Thyroid gland (tissue), 4 donors: ENCODE measurements around the gene NISCH. TPM values are rescaled to one million over a fixed set of nuclear protein-coding genes. Genes with fewer than 3 reads are reported as not detected.

Experiments
- DNase-seq, 2 donors: peaks; one replicate each; pipeline ENCODE4 v3.0.0-alpha.2; 2019
- H3K27ac ChIP-seq, 3 donors: fragments of 200-600 bp; sonication (generic); 1 replicate in 2 of 3; 2 replicates in 1 of 3; pipeline ENCODE4 v1.5.1; 2016 to 2019; ENCODE audit warnings: mild to moderate bottlenecking in 1 of 3, moderate library complexity in 1 of 3
- H3K27me3 ChIP-seq: fragments of 200-600 bp; sonication (generic); one replicate; pipeline ENCODE4 v1.5.1; 2019
- H3K36me3 ChIP-seq, 2 donors: fragments of 200-600 bp; sonication (generic); one replicate each; pipeline ENCODE4 v1.5.1; 2016 to 2019
- H3K4me1 ChIP-seq, 2 donors: fragments of 200-600 bp; sonication (generic); one replicate each; pipeline ENCODE4 v1.5.1; 2017 to 2019
- H3K4me3 ChIP-seq, 3 donors: fragments of 200-600 bp; sonication (generic); replicated peaks in 1 of 3; 1 replicate in 2 of 3; 2 replicates in 1 of 3; pipeline ENCODE4 v1.5.1; 2016; ENCODE audit warnings: mild to moderate bottlenecking in 1 of 3
- H3K9me3 ChIP-seq: fragments of 200-600 bp; sonication (generic); one replicate; pipeline ENCODE4 v1.5.1; 2017
- POLR2A ChIP-seq, 2 donors: fragments of 450-650 bp; IDR thresholded peaks; one replicate each; pipeline ENCODE4 v1.6.1; 2017; ENCODE audit warnings: antibody characterized with exemption in 2 of 2, mild to moderate bottlenecking in 2 of 2, moderate library complexity in 1 of 2
- WGBS, 2 donors: methylation state at CpG; one replicate each; pipeline ENCODE4 v1.1.5; 2017; 5-methylcytosine and 5-hydroxymethylcytosine counted together
- intact Hi-C: fragments of 100-400 bp; cut with DNase I; formaldehyde crosslinking; loops from one replicate; pipeline ENCODE4 v1.15.1; 2023
- total RNA-seq, 4 donors: library from RNA; depleted of rRNA; stranded (reverse); fragments of >200 nt; gene quantifications; one replicate each; pipeline ENCODE4 v1.2.3, GENCODE V29; 2016
- TF ChIP-seq, protein P1 (sequence below), 6 experiments: fragments of 200-600 bp in 3 of 6; fragments of 450-650 bp in 3 of 6; sonication (generic) in 3 of 6; IDR thresholded peaks; one replicate each; pipeline ENCODE4 v1.5.1; 2016 to 2019; ENCODE audit warnings: antibody characterized with exemption in 6 of 6, mild to moderate bottlenecking in 2 of 6, inconsistent platforms in 1 of 6, moderate library complexity in 1 of 6

The NISCH gene
- total RNA-seq, 4 donors from 2014 or later, result 71.8 to 88.2 (median 86.2) TPM

- TF ChIP-seq POLR2A (IDR thresholded peaks at IDR 0.05), result no peak
- TF ChIP-seq, protein P1, sequence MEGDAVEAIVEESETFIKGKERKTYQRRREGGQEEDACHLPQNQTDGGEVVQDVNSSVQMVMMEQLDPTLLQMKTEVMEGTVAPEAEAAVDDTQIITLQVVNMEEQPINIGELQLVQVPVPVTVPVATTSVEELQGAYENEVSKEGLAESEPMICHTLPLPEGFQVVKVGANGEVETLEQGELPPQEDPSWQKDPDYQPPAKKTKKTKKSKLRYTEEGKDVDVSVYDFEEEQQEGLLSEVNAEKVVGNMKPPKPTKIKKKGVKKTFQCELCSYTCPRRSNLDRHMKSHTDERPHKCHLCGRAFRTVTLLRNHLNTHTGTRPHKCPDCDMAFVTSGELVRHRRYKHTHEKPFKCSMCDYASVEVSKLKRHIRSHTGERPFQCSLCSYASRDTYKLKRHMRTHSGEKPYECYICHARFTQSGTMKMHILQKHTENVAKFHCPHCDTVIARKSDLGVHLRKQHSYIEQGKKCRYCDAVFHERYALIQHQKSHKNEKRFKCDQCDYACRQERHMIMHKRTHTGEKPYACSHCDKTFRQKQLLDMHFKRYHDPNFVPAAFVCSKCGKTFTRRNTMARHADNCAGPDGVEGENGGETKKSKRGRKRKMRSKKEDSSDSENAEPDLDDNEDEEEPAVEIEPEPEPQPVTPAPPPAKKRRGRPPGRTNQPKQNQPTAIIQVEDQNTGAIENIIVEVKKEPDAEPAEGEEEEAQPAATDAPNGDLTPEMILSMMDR (IDR thresholded peaks at IDR 0.05), result no peak
- no peaks in the 10 kb centered on the region for H3K27me3 ChIP-seq
- no peaks in the 10 kb centered on the region for H3K9me3 ChIP-seq
- 94 to 96% methylated on average over 13 to 14 of the region's 14 CpGs for WGBS, 2 donors
- no peak overlapping the region for H3K4me3 ChIP-seq
- DNase-seq, result no peak
- H3K36me3 ChIP-seq, result peaks cover 16 to 22% of the 10 kb centered on the region in 2 donors
- no peak overlapping the region for H3K27ac ChIP-seq
- intact Hi-C loops, result loop anchor here (5.0 to 10.0 kb wide), 2 partner anchors 73 to 226 kb away; partner anchors contain the start of genes GNL3, NT5DC2 and PBRM1
- H3K4me1 ChIP-seq, result peaks cover 24 to 27% of the 10 kb centered on the region in 2 donors
Measured at GRCh38 chr3:52458770-52459545, 3.6 kb downstream of the NISCH start.

- intact Hi-C loops, result no loop called here
- WGBS, 2 donors, result 76 to 84% methylated on average over 6 of the region's 6 CpGs
- TF ChIP-seq POLR2A (IDR thresholded peaks at IDR 0.05), result no peak
- TF ChIP-seq, protein P1 (IDR thresholded peaks at IDR 0.05), result no peak
- peaks cover 4 to 6% of the 10 kb centered on the region in 2 donors for H3K4me1 ChIP-seq
- no peaks in the 10 kb centered on the region for H3K27me3 ChIP-seq
- DNase-seq, result no peak
- no peak overlapping the region for H3K4me3 ChIP-seq
- no peak overlapping the region for H3K27ac ChIP-seq
- no peaks in the 10 kb centered on the region for H3K9me3 ChIP-seq
- H3K36me3 ChIP-seq, result peaks cover 16 to 22% of the 10 kb centered on the region in 2 donors
Measured at GRCh38 chr3:52461874-52462273, 6.5 kb downstream of the NISCH start.

DNA sequence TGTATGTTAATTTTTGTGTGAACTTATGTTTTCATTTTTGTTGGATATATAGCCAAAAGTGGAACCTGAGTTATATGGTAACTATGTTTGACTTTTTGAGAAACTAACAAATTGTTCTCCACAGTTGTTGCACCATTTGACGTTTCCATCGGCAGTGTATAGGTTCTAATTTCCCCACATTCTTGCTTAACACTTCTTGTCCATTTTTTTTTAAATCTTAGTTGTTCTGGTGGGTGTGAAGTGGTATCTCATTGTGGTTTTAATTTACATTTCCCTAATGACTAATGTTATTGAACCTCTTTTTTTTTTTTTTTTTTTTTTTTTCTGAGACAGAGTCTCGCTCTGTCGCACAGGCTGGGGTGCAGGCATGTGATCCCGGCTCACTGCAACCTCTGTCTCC, 8.0 kb downstream of the NISCH start:
- TF ChIP-seq, protein P1 (IDR thresholded peaks at IDR 0.05), result no peak
- no peak for TF ChIP-seq POLR2A (IDR thresholded peaks at IDR 0.05)
- Histone ChIP-seq H3K36me3 (peaks cover 16 to 20% of the 10 kb centered on the region in 2 donors), H3K9me3 (no peaks in the 10 kb centered on the region), H3K27me3 (no peaks in the 10 kb centered on the region), H3K4me1 (no peaks in the 10 kb centered on the region), H3K27ac (no peak overlapping the region), H3K4me3 (no peak overlapping the region)
- WGBS, 2 donors, result 82 to 96% methylated on average over 5 of the region's 5 CpGs
- no peak for DNase-seq
- intact Hi-C loops, result no loop called here

DNA sequence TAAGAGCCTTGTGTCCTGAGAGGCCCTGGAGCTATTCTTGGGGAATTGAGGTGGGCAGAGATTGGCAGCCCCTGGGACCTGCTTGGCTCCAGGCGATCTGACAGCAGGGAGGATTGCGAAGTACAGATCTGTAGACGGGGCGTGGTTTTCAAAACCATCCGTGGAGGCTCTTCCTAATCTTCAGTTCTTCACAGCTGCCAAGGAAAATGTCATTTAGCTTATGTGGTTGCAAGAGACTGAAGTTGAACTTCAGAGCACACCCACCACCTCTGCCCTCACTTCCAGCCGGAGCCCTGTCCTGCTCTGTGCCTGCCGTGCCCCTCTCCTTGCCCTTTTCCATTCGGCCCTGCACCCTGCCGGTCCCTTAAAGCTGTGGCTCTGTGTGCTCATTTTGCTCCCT, 12.9 kb downstream of the NISCH start:
- Histone ChIP-seq H3K4me3 (no peak overlapping the region), H3K27ac (no peak overlapping the region), H3K36me3 (peaks cover 19 to 25% of the 10 kb centered on the region in 2 donors), H3K4me1 (no peaks in the 10 kb centered on the region), H3K9me3 (no peaks in the 10 kb centered on the region), H3K27me3 (no peaks in the 10 kb centered on the region)
- DNase-seq, result no peak
- TF ChIP-seq, protein P1 (IDR thresholded peaks at IDR 0.05), result no peak
- no peak for TF ChIP-seq POLR2A (IDR thresholded peaks at IDR 0.05)
- intact Hi-C loops, result no loop called here
- 79 to 82% methylated on average over 9 of the region's 9 CpGs for WGBS, 2 donors

GRCh38 chr3:52469001-52469400, 13.6 kb downstream of the NISCH start:
- Histone ChIP-seq H3K27me3 (no peaks in the 10 kb centered on the region), H3K4me1 (no peaks in the 10 kb centered on the region), H3K4me3 (no peak overlapping the region), H3K27ac (no peak overlapping the region), H3K36me3 (peaks cover 26 to 32% of the 10 kb centered on the region in 2 donors), H3K9me3 (no peaks in the 10 kb centered on the region)
- TF ChIP-seq, protein P1 (IDR thresholded peaks at IDR 0.05), result no peak
- no peak for TF ChIP-seq POLR2A (IDR thresholded peaks at IDR 0.05)
- intact Hi-C loops, result no loop called here
- WGBS, 2 donors, result 83 to 89% methylated on average over 5 of the region's 5 CpGs
- no peak for DNase-seq
